HG03432 (cell line): ENCODE data around the gene CMIP.
"Not testable (repeated sequence)": the region's sequence is repeated elsewhere in the genome, so short reads cannot be mapped to it uniquely, and the experiment has no call there.

Experiments
- ATAC-seq: cut with Tn5 transposase; IDR thresholded peaks from one replicate; pipeline ENCODE4 v1.9.1; 2021; ENCODE audit warnings: mild to moderate bottlenecking, moderate library complexity; ENCODE audit not compliant: unreplicated experiment

Gene CMIP

GRCh38 chr16:81673432-81673831 lies 228.8 kb downstream of the CMIP start:
- no peak for ATAC-seq

- ATAC-seq: no peak
Measured at GRCh38 chr16:81675662-81676061, 231.1 kb downstream of the CMIP start.

DNA sequence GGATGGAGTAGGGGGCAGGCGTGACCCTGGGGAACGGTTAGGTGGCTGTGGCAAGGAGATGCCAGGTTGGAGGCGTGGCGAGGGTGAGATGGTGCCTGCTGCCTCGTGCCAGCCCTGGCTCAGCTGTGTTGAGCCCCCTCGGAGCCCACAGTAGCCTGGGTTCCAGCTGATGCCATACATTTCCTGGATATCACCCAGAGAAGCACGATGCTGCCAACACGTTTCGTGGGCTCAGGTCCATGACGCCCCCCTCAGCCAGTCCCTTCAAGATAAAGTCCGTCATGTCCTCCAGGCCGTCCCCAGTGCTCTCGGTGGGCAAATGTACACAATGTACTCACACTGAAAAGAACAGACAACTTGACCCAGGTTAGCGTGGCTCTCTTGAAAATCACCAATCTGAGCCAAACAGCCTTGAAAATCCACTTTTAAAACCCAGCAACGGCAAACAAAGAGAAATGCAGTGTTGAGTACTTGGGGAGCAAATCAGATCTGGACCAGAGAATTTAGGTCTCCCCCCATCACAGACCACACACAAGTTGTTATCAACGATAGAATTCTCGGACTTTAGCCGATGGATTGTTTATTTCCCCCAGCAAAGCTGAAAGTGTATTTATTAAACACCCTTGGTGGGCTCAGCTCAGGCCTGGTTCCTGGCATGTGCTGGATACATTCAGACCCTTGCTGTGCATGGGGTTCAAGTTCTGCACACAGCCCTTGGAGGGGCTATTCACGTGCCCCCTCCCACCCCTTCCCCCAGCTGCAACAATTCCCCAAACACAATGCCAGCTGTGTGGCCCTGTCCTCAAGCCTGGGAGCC lies 231.7 kb downstream of the CMIP start:
- no peak for ATAC-seq

DNA sequence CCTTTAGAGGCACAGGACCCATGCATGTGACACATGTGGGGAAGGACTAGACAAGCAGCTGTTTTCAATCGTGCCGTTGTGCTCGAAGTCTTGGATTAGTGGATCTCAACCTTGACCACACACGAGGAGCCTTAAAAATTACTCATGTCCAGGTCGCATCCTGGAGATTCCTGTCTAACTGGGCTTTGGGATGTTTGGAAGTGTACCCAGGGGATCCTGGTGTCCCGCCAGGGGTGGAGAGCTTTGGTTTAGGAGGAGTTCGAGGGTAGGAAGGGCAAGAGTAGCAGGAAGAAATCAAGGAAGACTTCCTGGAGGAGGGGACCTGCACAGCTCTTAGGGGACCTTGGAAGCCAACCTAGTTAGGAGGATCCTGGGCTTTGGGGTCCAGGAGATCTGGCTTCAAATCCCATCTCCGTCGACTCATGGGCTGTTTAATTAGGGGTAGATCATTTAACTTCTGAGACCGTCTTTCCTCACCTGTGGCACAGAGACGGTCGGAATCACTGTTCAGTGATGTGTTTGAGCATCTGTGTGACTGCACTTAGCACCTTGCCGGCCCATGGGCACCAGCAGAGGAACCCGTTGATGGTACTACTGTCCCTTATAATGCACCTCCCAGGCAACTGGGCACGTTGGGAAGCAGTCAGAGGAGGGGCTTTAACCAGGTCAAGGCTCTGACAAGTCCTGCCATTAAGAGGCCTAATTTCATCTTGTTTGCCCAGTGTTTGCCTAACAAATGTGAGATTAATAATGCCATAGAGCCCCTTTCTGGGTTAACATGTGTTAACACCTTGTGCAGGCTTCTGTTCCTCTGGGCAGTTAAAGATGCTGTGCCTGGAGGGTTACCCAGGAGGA lies 232.5 kb downstream of the CMIP start:
- no peak for ATAC-seq

DNA sequence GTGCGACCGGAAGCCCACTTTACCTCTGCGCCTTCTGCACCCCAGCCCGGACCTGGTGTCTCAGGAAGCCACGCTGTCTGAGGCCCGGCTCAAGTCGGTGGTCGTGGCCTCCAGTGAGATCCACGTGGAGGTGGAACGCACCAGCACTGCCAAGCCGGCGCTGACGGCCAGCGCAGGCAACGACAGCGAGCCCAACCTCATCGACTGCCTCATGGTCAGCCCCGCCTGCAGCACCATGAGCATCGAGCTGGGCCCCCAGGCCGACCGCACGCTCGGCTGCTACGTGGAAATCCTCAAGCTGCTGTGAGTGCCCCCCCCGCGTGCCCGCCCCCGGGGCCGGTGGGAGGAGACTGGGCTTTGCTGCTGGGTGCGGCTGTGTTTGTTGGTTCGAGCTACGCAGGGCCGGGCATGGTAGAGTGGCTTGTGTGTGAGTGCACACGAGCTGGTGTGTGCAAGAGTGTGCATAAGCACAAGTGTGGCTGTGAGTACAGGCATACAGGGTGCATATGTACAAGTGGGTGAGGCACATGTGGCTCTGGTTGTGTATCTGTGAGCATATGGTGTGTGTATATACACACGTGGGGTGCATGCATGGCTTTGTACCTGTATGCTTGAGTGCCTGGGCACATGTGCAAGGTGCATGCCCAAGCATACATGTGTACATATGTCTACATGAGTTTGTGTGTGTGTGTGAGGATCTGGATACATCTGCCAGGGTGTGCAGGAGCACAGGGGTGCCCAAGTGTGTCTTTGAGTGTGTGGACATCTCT lies 233.9 kb downstream of the CMIP start:
- no peak for ATAC-seq

- ATAC-seq: no peak
Measured at GRCh38 chr16:81679721-81680430, 235.3 kb downstream of the CMIP start.

DNA sequence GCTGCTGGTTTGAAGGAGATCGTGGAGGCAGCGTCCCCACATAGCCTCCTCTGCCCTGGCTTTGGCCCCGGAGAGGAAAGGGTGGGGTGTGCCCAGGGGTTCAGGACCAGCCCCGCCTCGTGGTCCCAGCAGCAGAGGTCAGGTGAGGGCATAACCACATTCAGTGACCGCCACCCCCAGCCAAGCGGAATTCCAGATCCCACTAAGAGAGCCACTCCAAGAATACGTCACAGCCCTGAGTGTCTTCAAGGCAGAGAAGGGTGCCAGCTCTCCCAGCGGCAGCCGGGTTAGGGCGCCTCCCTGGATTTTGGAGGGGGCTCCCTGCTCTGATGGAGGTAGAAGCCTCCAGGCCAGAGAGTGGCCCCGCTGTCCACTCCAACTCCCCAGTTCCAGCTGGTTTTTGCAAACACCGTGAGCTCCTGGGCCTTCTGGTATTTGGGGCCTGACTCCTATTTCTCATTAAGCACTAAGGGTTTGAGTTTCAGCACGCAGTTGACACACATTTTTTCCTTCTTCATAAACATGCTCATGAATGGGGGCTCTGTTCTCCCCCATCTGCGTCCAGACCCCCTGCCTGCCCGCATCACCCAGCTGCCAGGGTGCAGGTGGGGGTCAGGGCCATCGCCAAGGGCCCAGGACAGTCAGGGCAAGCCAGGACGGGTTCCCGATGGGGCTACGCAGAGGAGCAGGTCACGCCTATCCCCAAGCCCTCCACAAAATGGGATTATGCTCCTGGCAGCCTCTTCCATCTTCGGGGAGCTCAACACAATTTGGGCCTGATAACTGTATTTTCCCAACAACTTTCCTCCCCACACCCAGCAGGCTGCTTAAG lies 236.1 kb downstream of the CMIP start:
- ATAC-seq: no peak

GRCh38 chr16:81681311-81681710 lies 236.7 kb downstream of the CMIP start:
- no peak for ATAC-seq

GRCh38 chr16:81684242-81684837 lies 239.7 kb downstream of the CMIP start:
- ATAC-seq: no peak

DNA sequence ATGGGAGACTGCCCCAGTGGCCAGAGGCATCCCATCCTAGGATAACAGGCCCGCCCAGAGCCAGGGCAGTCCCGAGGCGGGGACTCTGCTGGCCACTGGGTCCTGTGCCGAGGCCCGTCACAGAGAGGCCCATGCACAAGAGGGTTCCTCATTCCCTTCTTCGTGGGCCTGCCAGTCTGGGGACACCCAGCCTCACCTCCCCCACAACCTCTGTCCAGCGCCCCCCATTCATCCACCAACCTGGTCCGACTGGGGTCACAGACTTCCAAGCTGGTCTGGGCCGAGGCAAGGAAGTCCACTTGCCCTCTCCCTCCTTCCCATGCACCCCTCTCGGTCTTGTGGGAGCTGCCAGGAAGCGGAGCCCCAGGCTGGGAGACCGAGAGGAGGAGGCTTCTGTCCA lies 240.3 kb downstream of the CMIP start:
- ATAC-seq: no peak

- no peak for ATAC-seq
Measured at GRCh38 chr16:81686391-81687130, 242.0 kb downstream of the CMIP start.

DNA sequence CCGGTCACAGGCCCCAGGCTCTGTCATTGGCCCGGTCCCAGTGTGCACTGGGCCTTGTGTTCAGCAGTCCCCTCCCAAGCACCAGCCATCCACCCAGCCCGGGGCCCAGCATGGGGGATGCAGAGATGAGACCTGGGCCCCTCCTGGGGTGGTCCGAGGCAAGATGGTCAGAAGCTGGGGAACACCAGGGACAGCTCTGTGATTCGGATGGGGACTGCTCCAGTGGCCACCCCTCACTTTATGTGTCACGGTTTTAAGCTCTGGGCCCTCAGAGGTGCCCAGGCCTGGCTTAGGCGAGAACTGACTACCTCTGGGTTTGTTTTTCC lies 242.5 kb downstream of the CMIP start:
- ATAC-seq: no peak

DNA sequence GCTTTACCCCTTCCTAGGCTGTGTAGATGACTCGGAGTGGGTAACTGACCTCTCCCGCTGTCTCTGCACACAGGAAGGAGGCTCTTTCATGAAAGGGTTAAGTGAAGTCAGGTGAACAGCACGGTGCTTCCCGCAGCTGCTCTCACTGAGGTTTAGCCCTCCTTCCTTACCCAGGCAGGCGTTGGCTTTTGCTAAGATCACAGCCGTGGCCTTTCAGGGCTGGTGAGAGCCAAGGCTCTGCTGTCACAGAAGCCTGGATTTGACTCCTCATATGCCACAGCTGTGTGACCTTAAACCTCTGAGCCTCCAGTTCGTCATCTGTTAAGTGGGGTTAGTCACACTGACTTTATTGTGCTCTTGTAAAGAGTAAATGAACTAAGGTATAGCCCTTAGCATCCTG lies 243.6 kb downstream of the CMIP start:
- ATAC-seq: no peak

DNA sequence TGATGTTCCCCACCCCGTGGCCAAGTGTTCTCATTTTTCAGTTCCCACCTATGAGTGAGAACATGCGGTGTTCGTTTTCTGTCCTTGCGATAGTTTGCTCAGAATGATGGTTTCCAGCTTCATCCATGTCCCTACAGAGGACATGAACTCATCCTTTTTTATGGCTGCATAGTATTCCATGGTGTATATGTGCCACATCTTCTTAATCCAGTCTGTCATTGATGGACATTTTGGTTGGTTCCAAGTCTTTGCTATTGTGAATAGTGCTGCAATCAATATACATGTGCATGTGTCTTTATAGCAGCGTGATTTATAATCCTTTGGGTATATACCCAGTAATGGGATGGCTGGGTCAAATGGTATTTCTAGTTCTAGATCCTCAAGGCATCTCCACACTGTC lies 244.2 kb downstream of the CMIP start:
- not testable (repeated sequence) for ATAC-seq

DNA sequence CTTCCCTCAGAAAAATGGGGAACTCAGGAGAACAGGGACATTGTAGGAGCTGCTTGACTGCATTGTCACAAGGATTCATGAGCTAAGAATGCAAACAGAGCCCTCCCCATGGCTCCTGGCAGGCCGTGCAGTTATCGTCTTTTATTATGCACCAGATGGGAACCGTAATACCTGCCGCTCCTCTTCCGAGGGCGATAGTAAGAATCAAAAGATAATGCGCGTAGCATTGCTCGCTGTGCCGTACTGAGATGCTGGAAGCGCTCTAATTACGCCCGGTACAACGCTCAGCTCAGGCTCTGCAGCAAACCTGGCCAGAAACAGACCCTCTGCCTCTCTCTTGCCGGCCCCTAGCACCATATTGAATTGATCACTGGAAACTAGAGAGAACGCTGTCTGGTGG lies 247.4 kb downstream of the CMIP start:
- ATAC-seq: no peak

DNA sequence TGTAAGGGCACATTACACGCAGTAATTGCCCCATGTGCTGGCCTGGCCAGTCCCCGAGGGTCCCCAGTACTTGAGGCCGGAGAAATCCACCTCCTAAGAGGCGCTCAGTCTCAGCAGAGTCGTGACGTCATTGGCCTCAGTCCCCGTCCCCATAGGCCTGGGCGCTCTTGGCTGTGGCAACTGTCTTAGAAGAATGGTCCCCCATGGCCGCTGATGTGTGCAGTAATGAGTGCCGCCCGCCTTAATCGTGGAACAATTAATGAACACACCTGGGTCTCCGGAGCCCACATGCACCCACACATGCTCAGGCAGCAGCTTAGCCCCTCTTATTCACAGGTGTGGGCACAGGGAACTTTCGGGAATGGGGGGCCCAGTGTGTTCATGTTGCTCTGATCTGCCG lies 248.0 kb downstream of the CMIP start:
- no peak for ATAC-seq

GRCh38 chr16:81693041-81693743 lies 248.6 kb downstream of the CMIP start:
- ATAC-seq: no peak

DNA sequence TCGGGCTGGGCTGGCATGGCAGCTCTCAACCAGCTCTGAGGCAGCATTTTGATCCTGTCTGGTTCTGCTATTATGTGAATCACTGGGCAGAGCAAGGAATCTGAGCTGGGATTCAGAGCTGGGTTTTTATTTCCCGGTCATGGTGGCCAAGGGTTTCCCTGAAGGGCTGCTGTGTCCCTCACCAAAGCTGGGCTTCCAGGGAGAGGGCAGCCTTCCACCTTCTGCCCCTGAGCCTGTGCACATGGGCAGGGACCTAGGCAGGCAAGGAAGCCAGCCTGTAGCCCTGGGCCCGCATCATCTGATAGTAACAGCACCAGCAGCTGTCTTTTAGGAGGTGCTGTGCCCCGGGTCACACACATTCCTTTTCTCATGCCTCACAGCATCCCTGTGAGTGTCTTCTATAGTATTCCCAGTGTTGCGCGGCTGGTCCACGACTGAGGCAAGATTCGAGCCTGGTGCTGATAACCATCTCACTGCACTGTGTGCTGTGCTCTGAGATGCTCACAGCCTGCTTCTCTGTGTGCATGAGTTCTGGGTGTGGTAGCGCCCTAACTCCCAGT lies 249.2 kb downstream of the CMIP start:
- ATAC-seq: no peak
